Tongue (tissue), 2 donors: Measurements from ENCODE around the gene OR4C3. TPM values are rescaled to one million over a fixed set of nuclear protein-coding genes. Genes with fewer than 3 reads are reported as not detected.
"Not testable (repeated sequence)": the region's sequence is repeated elsewhere in the genome, so short reads cannot be mapped to it uniquely, and the experiment has no call there.

Experiments used
- DNase-seq: peaks from one replicate; pipeline ENCODE4 v3.0.0-alpha.2; 2015
- total RNA-seq: library from RNA; depleted of rRNA; stranded (reverse); fragments of >200 nt; gene quantifications from one replicate; pipeline ENCODE4 v1.2.3, GENCODE V29; 2014

OR4C3 gene
- not detected for total RNA-seq

- not testable (repeated sequence) for DNase-seq
These were observed at the start of gene OR4C3 for GRCh38 chr11:48324620-48325019. Gene OR4C3 (plus strand): TSS chr11:48324920. CDS start chr11:48325022, 102 bp downstream.

GRCh38 chr11:48305923-48306322 is 18.8 kb upstream of the OR4C3 start, which contains the start of gene OR4S1:
Gene OR4S1 (plus strand): TSS chr11:48306223. CDS start chr11:48306223, 0 bp downstream.
- DNase-seq: no peak

- DNase-seq: peak; percentile 37
These were observed 16.8 kb upstream of the OR4C3 start for GRCh38 chr11:48307760-48308386.

- not testable (repeated sequence) for DNase-seq
These were observed 11.1 kb upstream of the OR4C3 start for GRCh38 chr11:48313590-48313989.

- not testable (repeated sequence) for DNase-seq
These were observed 4.9 kb upstream of the OR4C3 start for GRCh38 chr11:48319813-48320212.

GRCh38 chr11:48341466-48341865 is 16.7 kb downstream of the OR4C3 start:
- DNase-seq: no peak

GRCh38 chr11:48342505-48342904 is 17.8 kb downstream of the OR4C3 start:
- DNase-seq: not testable (repeated sequence)

GRCh38 chr11:48346286-48346685 is 21.6 kb downstream of the OR4C3 start:
- DNase-seq: not testable (repeated sequence)

GRCh38 chr11:48354013-48354412 is 29.3 kb downstream of the OR4C3 start:
- no peak for DNase-seq

GRCh38 chr11:48354677-48355076 is 30.0 kb downstream of the OR4C3 start:
- DNase-seq: no peak

- not testable (repeated sequence) for DNase-seq
These were observed 36.6 kb downstream of the OR4C3 start for GRCh38 chr11:48361289-48361688.

GRCh38 chr11:48366365-48366764 is 41.6 kb downstream of the OR4C3 start, which contains the start of gene OR4C5:
Gene OR4C5 (minus strand): TSS chr11:48366465. CDS start chr11:48366465, 0 bp downstream.
- no peak for DNase-seq

Other genes with a start within 250 kb of the OR4C3 start
- not detected for gene OR4B1, start 108.1 kb upstream of the OR4C3 start, total RNA-seq
- not detected for gene OR4X2, start 79.8 kb upstream of the OR4C3 start, total RNA-seq
- gene OR4X1, start 61.1 kb upstream of the OR4C3 start, total RNA-seq: not detected
- not detected for gene OR4S1, start 18.7 kb upstream of the OR4C3 start, total RNA-seq
- gene OR4C5, start 41.5 kb downstream of the OR4C3 start, total RNA-seq: not detected
- gene OR4A47, start 163.9 kb downstream of the OR4C3 start, total RNA-seq: not detected